ENCODE measurements around the gene EXOC8. TPM values are rescaled to one million over a fixed set of nuclear protein-coding genes. Genes with fewer than 3 reads are reported as not detected.

EXOC8 gene
- total and polyA plus RNA-seq, 2 of the 13 experiments (the other 11 are each of a cell fraction or from before 2014, with no cell fraction given): 2.1 to 7.9 TPM

DNA sequence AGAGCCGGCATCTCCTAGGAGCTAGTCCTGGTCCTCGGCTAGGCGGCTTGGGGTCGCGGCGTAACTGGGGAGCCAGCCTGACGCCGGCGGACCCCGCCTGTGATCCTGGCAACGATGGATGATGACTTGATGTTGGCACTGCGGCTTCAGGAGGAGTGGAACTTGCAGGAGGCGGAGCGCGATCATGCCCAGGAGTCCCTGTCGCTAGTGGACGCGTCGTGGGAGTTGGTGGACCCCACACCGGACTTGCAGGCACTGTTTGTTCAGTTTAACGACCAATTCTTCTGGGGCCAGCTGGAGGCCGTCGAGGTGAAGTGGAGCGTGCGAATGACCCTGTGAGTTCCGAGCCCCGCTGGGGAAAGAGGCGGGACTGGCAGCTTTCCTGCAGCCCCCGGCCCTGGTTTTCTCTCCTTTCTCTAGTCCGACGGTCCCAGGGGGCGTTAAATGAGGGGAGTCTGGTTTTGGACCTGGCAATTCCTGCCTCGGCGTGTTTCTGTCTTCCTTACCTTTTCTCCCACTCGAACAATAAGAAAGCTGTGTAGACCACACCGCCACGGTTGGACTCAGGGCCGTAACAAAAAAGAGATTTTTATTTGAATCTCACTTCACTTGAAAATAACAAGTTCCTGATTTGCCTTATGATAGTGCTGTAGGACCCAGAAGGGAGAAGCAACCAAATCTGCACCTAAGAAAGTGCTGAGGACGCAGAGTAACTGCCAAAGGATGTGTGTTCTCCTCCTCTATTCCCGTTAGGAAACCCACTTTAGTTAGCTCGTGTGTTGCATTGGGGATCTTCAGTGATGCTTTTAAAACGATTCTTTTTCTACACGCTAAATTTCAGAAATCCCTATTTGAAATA is 847 bp upstream of the EXOC8 start, which contains the start of gene SPRTN (continued):
- TF ChIP-seq ZNF580 (CRISPR knock-in tag; IDR thresholded peaks at IDR 0.05; ENCODE audit: borderline replicate concordance, low read depth): no peak
- TF ChIP-seq PHF20 (CRISPR knock-in tag; IDR thresholded peaks at IDR 0.05): no peak
- TF ChIP-seq ZNF687 (CRISPR knock-in tag; IDR thresholded peaks at IDR 0.05): peak; percentile 56
- TF ChIP-seq, protein P1, sequence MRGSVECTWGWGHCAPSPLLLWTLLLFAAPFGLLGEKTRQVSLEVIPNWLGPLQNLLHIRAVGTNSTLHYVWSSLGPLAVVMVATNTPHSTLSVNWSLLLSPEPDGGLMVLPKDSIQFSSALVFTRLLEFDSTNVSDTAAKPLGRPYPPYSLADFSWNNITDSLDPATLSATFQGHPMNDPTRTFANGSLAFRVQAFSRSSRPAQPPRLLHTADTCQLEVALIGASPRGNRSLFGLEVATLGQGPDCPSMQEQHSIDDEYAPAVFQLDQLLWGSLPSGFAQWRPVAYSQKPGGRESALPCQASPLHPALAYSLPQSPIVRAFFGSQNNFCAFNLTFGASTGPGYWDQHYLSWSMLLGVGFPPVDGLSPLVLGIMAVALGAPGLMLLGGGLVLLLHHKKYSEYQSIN (CRISPR knock-in tag; IDR thresholded peaks at IDR 0.05; ENCODE audit: borderline replicate concordance): no peak
- TF ChIP-seq, protein P2, sequence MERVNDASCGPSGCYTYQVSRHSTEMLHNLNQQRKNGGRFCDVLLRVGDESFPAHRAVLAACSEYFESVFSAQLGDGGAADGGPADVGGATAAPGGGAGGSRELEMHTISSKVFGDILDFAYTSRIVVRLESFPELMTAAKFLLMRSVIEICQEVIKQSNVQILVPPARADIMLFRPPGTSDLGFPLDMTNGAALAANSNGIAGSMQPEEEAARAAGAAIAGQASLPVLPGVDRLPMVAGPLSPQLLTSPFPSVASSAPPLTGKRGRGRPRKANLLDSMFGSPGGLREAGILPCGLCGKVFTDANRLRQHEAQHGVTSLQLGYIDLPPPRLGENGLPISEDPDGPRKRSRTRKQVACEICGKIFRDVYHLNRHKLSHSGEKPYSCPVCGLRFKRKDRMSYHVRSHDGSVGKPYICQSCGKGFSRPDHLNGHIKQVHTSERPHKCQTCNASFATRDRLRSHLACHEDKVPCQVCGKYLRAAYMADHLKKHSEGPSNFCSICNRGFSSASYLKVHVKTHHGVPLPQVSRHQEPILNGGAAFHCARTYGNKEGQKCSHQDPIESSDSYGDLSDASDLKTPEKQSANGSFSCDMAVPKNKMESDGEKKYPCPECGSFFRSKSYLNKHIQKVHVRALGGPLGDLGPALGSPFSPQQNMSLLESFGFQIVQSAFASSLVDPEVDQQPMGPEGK (CRISPR knock-in tag; IDR thresholded peaks at IDR 0.05): no peak; the same call in 1 of the 2 replicates
- no peak for TF ChIP-seq RFXANK (CRISPR knock-in tag; IDR thresholded peaks at IDR 0.05)
- TF ChIP-seq ZSCAN21 (CRISPR knock-in tag; IDR thresholded peaks at IDR 0.05; ENCODE audit: borderline replicate concordance): no peak
- no peak for TF ChIP-seq TRIM22 (IDR thresholded peaks at IDR 0.05)
- TF ChIP-seq ZNF207 (IDR thresholded peaks at IDR 0.05; ENCODE audit: borderline replicate concordance): no peak
- no peak for TF ChIP-seq NFYC (CRISPR knock-in tag; IDR thresholded peaks at IDR 0.05)
- no peak for TF ChIP-seq SIX1 (CRISPR knock-in tag; IDR thresholded peaks at IDR 0.05; ENCODE audit: borderline replicate concordance)
- TF ChIP-seq ZNF674 (CRISPR knock-in tag; IDR thresholded peaks at IDR 0.05; ENCODE audit: low read depth): 0 out of 2 replicates have a peak, but pooled peaks have one; percentile 30
- TF ChIP-seq ZNF33A (CRISPR knock-in tag; IDR thresholded peaks at IDR 0.05; ENCODE audit: borderline replicate concordance): no peak
- TF ChIP-seq MIER3 (CRISPR knock-in tag; IDR thresholded peaks at IDR 0.05; ENCODE audit: borderline replicate concordance): no peak
- no peak for TF ChIP-seq MAFG (CRISPR knock-in tag; IDR thresholded peaks at IDR 0.05)
- TF ChIP-seq ELF4 (CRISPR knock-in tag; IDR thresholded peaks at IDR 0.05; ENCODE audit: borderline replicate concordance): no peak
- TF ChIP-seq GMEB1 (CRISPR knock-in tag; IDR thresholded peaks at IDR 0.05; ENCODE audit: borderline replicate concordance): no peak
- TF ChIP-seq SP5 (CRISPR knock-in tag; IDR thresholded peaks at IDR 0.05; ENCODE audit: borderline replicate concordance, low read depth): no peak

Data from HepG2 (cell line).